HepG2 (cell line): ENCODE measurements around the gene ACADSB.

Source experiments
- EZH2 ChIP-seq: conservative IDR thresholded peaks from 2 replicates; pipeline ENCODE4 v1.6.1; 2012; ENCODE audit warnings: mild to moderate bottlenecking, low read depth, low read length, moderate library complexity
- GABPA ChIP-seq, 2 experiments: IDR thresholded peaks; 2 replicates each; pipeline ENCODE4 v1.6.1; 2011 to 2016; ENCODE audit warnings: low read depth in 2 of 2, low read length in 1 of 2, missing biosample characterization in 1 of 2, missing genetic modification characterization in 1 of 2
- KLF16 ChIP-seq, 2 experiments: sonication (generic) in 1 of 2; formaldehyde crosslinking in 1 of 2; IDR thresholded peaks; 2 replicates each; pipeline versions ENCODE4 v1.6.1 to v1.8.0; 2016 to 2023; ENCODE audit warnings: missing genetic modification reagents in 2 of 2, missing compliant biosample characterization in 1 of 2
- NBN ChIP-seq: fragments of 450-650 bp; conservative IDR thresholded peaks from 2 replicates; pipeline ENCODE4 v1.6.1; 2017
- SCMH1 ChIP-seq: sonication (generic); formaldehyde crosslinking; IDR thresholded peaks from 2 replicates; pipeline ENCODE4 v1.9.0; 2021; ENCODE audit warnings: missing genetic modification reagents, mild to moderate bottlenecking, borderline replicate concordance
- TOE1 ChIP-seq: sonication (generic); formaldehyde crosslinking; IDR thresholded peaks from 2 replicates; pipeline ENCODE4 v1.4.0; 2020; ENCODE audit warnings: mild to moderate bottlenecking, missing genetic modification reagents
- ZNF24 ChIP-seq: fragments of 450-650 bp; IDR thresholded peaks from 2 replicates; pipeline ENCODE4 v1.6.1; 2017; ENCODE audit warnings: antibody characterized with exemption, mild to moderate bottlenecking
- TF ChIP-seq, protein P1 (sequence below): sonication (generic); formaldehyde crosslinking; IDR thresholded peaks from 2 replicates; pipeline ENCODE4 v1.5.0; 2020; ENCODE audit warnings: mild to moderate bottlenecking, missing genetic modification reagents, moderate library complexity

DNA sequence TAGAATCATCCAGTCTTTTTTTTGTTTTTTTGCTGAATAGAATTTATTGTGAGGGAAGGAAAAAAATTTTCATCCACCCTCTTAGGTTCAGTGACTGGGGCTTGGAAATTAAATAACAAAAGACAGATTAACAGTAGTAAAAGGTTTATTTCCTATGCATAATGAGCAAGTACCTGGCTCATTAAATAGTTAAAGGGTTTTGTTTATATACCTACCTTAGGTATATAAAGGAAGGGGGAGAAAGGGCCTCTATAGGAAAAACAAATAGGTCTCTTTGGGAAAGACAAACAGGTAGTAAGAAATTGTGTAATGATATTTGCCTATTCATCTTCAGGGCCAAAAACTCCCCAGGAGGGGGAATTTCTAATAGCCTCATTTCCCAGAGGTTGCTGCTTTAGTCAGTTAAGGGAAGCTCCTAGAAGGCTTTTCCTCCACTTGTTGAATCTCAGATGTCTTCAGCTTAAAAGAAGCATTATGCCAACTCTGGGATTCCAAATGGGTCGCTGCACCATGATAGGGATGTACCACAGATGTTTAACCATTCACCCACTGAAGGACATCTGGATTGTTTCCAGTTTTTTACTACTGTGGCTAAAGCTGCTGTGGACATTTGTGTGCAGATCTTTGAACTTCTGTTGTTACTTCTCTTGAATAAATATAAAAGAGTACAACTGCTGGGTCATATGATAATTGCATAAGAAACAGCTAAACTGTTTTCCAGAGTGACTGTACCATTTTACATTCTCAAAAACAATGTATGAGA is 11.3 kb downstream of the ACADSB start:
- TF ChIP-seq ZNF24 (no peak), GABPA (IDR thresholded peaks at IDR 0.05; ENCODE audit: low read depth, low read length) (no peak), GABPA (CRISPR knock-in tag; IDR thresholded peaks at IDR 0.05; ENCODE audit: low read depth) (no peak), EZH2 (no peak), KLF16 (CRISPR knock-in tag; IDR thresholded peaks at IDR 0.05) (no peak), TOE1 (CRISPR knock-in tag) (no peak), SCMH1 (CRISPR knock-in tag) (no peak), NBN (no peak)
- TF ChIP-seq, protein P1, sequence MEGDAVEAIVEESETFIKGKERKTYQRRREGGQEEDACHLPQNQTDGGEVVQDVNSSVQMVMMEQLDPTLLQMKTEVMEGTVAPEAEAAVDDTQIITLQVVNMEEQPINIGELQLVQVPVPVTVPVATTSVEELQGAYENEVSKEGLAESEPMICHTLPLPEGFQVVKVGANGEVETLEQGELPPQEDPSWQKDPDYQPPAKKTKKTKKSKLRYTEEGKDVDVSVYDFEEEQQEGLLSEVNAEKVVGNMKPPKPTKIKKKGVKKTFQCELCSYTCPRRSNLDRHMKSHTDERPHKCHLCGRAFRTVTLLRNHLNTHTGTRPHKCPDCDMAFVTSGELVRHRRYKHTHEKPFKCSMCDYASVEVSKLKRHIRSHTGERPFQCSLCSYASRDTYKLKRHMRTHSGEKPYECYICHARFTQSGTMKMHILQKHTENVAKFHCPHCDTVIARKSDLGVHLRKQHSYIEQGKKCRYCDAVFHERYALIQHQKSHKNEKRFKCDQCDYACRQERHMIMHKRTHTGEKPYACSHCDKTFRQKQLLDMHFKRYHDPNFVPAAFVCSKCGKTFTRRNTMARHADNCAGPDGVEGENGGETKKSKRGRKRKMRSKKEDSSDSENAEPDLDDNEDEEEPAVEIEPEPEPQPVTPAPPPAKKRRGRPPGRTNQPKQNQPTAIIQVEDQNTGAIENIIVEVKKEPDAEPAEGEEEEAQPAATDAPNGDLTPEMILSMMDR (CRISPR knock-in tag): no peak
